HG03045 (cell line): ENCODE results near the gene RBM4.
"Not testable (repeated sequence)": the region's sequence is repeated elsewhere in the genome, so short reads cannot be mapped to it uniquely, and the experiment has no call there.

ENCODE experiments used
- ATAC-seq: cut with Tn5 transposase; IDR thresholded peaks from one replicate; pipeline ENCODE4 v1.9.1; 2021; ENCODE audit warnings: mild to moderate bottlenecking, moderate library complexity; ENCODE audit not compliant: unreplicated experiment

Gene RBM4, protein sequence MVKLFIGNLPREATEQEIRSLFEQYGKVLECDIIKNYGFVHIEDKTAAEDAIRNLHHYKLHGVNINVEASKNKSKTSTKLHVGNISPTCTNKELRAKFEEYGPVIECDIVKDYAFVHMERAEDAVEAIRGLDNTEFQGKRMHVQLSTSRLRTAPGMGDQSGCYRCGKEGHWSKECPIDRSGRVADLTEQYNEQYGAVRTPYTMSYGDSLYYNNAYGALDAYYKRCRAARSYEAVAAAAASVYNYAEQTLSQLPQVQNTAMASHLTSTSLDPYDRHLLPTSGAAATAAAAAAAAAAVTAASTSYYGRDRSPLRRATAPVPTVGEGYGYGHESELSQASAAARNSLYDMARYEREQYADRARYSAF

DNA sequence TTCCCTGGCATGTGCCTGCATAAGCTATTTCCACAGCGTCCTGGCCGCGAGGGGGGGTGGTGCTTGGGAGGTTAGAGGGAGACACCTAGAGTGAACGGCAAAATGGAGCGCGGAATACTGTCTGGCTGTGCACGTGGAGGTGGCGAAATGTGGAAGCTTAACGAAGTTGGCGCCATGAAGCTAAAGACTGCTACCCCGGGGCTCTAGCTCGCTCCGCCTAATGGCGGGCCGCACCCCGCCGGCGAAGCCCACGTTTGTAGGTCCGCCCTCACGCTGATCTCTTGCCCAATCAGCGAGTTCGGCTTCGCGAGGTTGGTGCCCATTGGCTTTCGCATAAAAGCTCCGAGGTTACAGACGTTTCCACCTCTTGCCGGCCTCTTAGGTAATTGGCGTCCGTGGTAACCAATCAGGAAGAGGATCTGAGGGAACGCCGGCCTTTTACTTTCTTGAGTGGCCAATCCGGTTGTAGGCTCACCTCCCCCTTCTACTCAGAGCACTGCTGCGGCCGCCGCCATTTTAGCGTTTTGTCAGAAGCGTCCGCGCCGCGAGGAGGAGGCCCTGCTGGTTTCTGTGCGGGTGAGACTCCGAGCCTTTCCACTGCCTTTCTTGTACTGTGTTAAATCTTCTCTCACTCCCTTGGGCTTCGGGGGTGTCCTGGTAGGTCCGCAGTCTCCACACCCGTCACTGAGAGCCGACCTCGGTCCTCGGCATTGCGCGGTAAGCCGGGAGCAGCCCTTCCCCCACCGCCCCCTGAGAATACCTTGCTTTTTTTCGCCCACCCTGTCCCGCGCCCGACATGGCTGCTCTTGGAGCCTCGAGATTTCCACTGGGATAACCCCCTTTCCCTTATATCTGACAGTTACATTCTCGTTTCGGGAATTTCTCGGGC is at the start of gene RBM4:
Gene RBM4, plus strand, starts transcription at position 527 of the 889 bp plus-strand sequence. CDS start 1,009 bp downstream, outside the sequence.
- peak; percentile 96 for ATAC-seq

DNA sequence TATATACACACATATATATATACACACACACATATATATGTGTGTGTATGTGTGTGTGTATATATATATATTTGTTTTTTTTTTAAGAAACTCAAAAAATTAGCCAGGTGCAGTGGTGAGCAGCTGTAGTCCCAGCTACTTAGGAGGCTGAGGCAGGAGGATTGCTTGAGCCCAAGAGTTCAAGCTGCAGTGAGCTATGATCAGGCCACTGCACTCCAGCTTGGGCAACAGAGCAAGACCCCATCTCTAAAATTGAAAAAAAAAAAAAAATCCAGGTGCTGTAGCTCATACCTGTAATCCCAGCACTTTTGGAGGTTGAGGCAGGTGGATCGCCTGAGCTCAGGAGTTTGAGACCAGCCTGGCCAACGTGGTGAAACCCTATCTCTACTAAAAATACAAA is 49.2 kb upstream of the RBM4 start:
- ATAC-seq, result not testable (repeated sequence)

DNA sequence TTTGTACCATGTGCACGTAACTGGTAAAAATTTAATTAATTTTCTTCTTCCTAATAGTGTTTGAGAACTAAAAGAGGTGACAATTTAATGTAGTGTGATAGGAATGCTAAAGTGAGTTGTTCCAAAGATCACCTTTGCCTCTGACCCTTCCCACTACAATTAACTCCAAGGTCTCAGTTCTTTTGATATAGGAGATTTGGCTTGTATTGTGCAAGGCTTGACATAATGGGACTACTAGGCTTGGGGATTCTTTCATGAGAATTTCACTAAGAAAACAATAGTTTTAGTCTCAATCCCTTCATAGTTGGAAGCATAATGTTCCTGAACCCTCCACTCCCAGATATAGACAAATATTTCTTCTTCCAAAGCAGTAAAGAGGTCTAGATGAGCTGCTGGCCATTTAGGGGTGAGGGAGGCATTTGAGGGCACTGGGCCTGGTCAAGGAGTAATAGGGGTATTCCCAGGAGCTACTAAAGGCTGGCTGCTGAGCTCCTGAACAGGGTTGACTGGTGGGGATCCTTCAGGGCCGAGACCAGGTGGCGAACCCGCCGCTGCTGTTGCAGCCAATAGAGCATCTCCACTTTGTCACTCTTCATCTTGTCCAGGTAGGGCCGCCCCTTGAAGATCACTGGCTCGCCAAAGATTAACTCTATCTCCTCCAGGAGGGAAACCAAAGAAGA is 48.4 kb upstream of the RBM4 start:
- no peak for ATAC-seq

DNA sequence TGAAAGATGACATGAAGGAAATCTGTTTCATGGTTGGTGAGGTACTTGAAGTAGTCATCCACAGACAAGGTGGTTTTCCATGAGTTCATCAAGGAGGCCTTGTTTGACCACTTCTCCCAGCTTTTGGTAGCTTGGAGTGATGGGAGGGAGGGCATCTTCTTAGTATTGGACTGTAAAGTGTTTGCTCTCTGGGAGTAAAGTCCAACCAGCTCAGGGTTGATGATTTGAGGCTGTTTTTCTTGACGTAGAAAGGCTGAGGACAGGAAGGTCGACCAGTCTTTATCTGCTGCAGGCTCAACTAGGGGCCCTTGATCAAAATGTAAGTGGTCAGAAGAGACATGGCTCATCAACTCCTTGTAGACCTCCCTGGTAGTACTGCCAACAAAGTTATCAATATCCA is 47.3 kb upstream of the RBM4 start:
- ATAC-seq, result no peak

DNA sequence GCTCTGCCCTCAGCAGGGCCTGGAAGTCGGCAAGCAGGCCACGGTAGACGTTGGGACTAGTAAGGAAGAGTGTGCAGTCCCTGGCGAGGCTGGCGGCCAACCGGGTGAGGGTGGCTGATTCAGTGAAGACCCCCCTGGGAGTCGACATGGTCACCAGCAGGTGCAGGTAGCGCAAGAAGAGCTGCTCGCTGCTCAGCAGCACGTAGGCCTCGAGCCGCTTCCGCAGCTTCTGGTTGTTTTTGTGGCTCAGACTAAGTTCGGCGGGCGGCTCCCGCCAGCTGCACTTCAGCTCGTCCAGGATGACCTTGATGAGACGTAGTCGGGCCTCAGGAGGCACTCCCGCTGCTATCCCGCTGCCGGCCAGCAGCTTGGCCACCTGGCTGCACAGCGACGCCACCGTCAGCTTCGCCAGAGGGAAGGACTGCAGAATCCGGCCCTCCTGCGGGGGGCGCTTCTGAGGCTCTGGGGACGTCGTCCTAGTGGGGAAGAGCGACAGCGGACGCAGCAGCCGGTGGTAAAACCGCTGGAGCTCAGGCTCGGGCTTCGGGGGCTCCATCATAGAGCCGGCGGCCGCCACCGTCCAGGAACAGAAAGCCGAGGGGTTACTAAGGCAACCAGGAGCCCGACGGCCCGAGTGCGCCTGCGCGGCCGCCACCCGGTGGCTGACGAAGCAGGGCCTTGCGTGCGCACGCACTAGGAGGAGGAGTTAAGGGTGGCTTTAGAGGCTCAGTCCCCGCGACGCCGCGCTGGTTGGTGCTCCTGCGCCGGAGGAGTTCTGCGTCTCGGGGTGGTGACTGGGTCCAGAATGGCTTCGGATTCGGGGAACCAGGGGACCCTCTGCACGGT is 45.8 kb upstream of the RBM4 start, which contains the start of the genes CCDC87 and CCS:
Gene CCDC87, minus strand, starts transcription at position 607 of the 846 bp plus-strand sequence. Its CDS starts 48 bp downstream, at position 559.
Gene CCS, plus strand, starts transcription at position 729 of the 846 bp plus-strand sequence. Its CDS starts 77 bp downstream, at position 806.
- ATAC-seq, result peak; percentile 77

DNA sequence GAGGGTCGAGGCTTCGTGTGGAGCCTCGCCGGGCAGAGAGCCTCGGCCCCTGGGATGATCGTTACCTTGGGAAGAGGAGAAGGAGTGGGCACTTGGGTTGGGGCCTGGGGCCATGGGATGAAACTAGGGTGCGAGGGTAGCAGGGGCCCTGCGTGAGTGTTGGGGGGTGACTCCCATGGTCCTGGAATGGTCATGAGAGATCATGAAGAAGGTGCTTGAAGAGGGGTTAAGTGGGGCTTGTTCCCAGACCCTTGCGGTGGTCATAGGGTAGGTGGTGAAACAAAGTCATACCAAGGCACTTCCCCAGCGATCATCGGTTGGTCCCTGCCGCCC is 45.2 kb upstream of the RBM4 start:
- ATAC-seq, result peak; percentile 5

DNA sequence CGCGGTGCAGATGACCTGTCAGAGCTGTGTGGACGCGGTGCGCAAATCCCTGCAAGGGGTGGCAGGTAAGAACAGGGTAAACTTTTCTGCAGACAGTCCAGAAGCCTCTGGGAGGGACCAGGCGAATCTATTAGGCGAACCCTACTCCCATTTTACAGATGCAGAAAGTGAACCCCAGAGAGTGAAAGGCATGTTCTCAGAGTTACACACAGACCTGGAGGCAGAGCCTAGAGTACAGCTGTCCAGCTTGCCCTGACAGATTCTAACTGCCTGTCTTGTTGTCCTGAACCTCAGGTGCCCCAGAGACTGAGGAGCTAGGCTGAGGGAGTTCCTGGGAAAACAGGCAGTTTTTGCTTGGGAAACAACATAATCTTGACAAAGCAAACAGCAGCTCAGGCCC is 44.9 kb upstream of the RBM4 start:
- no peak for ATAC-seq

DNA sequence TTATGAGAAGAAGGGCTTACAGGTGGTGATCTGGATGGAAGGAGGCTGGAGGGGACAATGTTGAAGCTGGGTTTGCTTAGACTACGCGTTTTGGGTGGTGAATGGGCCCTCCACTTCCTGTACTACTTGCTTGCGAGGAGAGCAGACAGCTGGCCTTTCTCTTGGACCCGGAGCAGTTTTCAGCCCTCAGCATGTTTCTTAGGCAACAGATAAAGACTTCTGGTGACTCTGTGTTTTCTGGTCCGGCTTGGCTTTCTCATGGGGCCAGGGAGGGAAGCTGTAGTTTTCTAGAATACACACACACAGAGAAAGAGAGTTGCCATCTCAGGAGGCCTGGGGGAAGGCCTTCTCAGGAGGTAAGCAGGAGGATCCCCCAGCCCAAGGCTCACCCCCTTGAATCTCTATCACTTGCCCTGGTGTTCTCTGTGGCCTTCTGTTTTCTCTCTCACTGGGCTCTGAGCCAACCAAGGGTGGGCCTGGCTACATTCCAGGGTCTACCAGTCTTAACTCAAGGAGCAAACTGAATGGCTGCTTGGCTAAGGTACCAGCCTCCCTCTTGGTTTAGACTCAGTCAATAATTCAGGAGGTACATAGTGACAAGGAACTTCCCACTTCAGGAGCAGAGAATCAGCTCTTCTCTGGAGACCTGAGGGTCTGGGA is 43.1 kb upstream of the RBM4 start:
- no peak for ATAC-seq

DNA sequence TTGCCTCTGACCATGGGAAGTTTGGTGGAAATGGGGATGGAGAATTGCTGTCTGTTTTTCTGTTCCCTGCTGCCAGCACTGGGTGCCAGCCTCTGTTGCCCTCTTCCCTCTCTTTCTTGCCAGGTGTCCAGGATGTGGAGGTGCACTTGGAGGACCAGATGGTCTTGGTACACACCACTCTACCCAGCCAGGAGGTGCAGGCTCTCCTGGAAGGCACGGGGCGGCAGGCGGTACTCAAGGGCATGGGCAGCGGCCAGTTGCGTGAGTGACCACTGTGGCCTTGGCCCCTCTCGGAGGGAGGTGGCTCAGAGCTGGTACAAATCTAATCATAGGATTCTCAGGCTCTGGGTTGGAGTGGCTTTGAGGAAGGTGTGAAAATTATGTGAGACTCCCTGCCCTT is 39.5 kb upstream of the RBM4 start:
- no peak for ATAC-seq

DNA sequence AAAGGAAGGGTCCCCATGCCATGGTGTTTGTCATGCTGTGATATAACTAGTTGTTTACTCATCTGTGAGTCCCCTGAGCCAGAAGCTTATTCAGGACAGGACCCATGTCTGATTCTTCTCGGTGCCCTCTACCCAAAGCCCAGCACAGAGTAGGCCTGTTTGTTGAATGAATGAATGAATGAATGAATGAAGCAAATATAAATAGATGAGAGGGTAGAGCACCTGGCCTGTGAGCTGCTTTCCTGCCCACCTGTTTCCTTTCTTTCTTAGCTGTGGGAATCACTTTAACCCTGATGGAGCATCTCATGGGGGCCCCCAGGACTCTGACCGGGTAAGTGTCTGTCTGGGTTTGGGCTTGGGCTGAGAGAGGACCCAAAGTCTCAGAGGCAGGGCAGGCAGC is 38.3 kb upstream of the RBM4 start:
- ATAC-seq, result no peak

DNA sequence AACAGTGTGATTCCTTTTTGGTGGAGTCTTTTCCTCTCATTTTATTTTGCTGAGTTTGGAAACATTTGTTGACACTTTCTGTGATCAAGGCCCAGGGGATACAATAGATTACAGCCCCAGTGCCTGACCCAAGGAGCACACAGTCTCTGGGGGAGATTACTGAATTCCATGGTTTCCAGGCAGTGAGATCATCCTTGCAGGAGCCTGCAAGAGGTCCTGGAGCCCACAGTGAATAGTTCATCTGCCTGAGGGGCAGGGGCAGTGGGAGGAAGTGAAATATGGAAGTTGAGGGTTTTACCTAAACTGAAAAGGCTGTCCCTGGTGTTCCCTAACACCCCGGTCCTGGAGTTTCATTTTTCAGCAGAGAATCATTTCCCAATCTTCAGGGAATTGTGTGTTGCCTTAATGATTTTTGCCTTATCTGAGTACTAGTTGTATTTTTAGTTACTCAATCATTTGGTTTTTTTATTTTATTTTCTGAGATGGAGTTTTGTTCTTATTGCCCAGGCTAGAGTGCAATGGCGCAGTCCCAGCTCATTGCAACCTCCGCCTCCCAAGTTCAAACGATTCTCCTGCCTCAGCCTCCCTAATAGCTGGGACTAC is 37.8 kb upstream of the RBM4 start:
- no peak for ATAC-seq

DNA sequence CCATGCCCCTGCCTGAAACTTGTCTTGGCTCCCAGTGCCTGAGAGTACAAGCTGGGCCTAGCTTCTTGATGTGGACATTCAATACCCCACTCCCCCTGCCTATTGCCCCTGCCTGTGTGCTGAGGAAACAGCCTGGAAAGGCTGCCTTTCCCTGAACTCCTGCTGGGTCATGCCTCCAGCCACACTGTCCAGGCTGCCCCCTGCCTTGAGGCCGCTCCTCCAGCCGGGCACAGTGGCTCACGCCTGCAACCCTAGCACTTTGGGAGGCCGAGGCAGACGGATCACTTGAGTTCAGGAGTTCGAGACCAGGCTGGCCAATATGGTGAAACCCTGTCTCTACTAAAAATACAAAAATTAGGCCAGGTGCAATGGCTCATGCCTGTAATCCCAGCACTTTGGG is 35.4 kb upstream of the RBM4 start:
- ATAC-seq, result no peak

DNA sequence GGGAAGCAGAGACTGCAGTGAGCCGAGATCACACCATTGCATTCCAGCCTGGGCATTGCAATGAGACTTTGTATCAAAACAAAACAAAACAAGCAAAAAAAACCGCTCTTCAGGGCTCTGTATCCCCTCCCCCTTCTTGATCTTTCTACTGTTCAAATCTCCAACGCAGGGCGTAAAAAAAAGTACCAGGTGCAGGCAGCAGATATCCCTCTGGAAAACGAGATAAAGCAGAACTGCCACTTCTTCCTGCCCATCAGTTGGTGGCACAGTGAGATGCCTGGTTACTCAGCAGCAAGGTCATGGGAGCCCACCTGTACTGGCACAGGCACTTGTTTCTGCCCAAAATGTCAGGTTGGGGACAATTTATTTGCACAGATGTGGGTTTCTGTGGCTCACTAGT is 34.3 kb upstream of the RBM4 start:
- ATAC-seq, result no peak

DNA sequence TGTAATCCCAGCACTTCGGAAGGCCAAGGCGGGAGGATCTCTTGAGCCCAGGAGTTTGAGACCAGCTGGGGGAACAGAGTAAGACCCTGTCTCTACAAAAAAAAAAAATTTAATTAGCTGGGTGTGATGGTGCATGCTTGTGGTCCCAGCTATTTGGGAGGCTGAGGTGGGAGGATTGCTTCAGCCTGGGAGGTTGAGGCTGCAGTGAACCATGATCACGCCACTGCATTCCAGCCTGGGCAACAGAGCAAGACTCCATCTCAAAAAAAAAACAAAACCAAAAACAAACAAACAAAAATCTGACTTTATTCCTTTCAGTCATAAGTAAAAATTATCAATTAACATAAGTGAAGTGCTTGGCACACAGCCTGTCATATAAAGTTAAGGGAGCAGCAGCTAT is 31.9 kb upstream of the RBM4 start:
- not testable (repeated sequence) for ATAC-seq

DNA sequence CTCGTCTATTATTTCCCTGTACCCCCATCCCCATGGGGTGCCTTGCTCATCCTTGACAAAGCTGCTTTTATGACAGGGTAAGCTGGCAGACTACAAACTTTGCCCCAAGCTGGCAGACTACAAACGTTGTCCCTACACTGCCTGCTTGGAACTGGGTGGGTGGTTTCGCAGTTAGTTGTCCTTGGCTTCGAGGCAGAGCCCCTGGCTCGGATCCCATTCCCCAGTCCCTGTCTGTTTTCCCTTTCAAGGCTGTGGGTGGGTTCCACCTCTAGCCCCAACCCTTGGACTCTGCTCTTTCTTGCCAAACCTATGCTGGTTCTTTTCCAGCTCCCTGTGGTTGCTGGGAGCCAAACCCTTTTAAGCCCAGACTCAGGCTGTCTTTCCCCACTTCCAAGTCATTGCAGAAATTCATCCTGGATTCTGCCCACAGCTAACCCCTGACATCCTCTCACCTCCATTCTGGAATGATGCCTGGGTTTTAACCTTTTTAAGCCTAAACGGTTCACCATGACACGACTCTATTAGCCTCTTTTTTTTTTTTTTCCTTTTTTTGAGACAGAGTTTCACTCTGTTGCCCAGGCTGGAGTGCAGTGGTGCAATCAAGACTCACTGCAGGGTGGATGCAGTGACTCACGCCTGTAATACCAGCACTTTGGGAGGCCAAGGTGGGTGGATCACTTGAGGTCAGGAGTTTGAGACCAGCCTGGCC is 31.2 kb upstream of the RBM4 start:
- ATAC-seq, result no peak

DNA sequence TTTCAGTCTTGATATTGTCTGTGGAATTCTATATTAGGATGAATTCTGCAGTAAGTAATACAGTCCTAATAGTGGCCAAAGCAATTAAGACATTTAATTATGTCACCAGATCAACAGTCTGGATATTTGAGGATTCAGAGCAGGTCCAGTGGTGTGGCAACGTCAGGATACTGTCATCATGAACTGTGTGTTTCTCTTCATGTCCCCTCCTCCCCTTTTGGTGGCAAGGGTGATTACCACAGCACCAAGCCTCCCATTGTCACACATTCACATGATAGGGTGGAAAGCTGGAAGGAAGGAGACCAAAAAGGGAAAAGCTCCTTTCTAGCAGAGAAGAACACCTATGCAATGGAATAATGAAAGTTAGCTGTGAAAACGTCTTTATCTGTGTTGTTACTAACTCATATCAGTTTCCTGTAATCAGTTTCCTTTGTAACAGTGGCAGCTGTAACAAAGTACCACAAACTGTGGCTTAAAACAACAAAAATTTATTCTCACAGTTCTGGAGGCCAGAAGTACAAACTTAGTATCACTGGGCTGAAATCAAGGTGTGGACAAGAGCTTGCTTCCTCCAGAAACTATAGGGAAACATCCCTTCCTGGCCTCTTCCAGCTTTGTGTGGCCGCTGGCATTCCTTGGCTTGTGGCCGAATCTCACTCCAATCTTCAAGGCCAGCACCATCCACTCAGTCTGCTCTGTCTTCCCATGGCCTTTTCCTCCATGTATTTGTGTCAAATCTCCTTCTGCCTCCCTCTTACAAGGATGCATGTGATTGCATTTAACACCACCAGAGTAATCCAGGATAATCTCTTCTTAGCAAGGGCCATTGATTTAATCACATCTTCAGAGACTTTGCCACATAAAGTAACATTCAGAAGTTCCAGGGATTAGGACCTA is 28.5 kb upstream of the RBM4 start:
- no peak for ATAC-seq

DNA sequence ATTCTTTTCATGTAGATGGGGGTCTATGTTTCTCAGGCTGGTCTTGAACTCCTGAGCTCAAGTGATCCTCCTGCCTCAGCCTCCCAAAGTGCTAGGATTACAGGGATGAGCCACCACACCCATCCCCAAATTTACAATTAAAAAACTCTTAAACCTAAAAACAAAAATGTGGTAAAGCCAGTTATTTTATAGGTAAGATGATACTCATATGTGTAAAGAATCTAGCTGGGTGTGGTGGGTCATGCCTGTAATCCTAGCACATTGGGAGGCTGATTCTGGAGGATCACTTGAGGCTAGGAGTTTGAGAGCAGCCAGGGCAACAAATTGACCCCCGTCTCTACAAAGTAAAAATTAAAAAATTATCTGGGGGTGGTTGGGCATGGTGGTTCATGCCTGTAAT is 26.0 kb upstream of the RBM4 start:
- no peak for ATAC-seq

DNA sequence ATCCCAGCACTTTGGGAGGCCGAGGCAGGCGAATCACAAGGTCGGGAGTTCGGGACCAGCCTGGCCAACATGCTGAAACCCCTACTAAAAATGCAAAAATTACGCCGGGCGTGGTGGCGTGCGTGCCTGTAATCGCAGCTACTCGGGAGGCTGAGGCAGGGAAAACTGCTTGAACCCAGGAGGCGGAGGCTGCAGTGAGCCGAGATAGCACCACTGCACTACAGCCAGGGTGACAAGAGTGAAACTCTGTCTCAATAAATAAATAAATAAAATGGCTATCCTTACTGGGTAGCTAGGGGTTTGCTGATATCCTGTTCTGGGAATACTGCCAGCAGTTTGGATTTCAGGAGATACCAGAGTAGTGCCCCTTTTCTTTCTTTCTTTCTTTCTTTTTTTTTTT is 24.4 kb upstream of the RBM4 start:
- no peak for ATAC-seq
